ENCODE results near the gene TBCCD1.
A peak's percentile ranks its signal among the peaks of the same experiment; 100 is the strongest.

The TBCCD1 gene

GRCh38 chr3:186512570-186513302 lies 54.4 kb downstream of the TBCCD1 start:
- Histone ChIP-seq H3K27me3 (ENCODE audit: control insufficient read depth in 3 of 3, insufficient read depth in 3 of 3, low read depth in 1 of 3, low read length in 3 of 3) (peaks cover 0 to 18% (median 0%) of the 10 kb centered on the region in 3 experiments), H3K79me1 (ENCODE audit: low read depth, low read length) (no peaks in the 10 kb centered on the region), H2BK120ac (ENCODE audit: low read depth, low read length) (no peak overlapping the region), H2BK15ac (ENCODE audit: low read length) (no peak overlapping the region), H3K4ac (ENCODE audit: low read length) (no peak overlapping the region), H2AK5ac (ENCODE audit: low read depth, low read length) (no peak overlapping the region), H3K18ac (ENCODE audit: low read length) (peak overlapping the region; percentile 87), H3K4me1 (ENCODE audit: control insufficient read depth in 2 of 2, insufficient read depth in 1 of 2, low read depth in 1 of 2, low read length in 2 of 2) (peaks cover 5 to 7% of the 10 kb centered on the region in 2 donors), H4K8ac (ENCODE audit: low read depth, low read length) (no peak overlapping the region), H3K23ac (ENCODE audit: low read depth, low read length, poor library complexity) (no peak overlapping the region), H3K9me3 (replicated peaks in 1 of 2; ENCODE audit: control insufficient read depth in 2 of 2, insufficient read depth in 1 of 2, low read depth in 1 of 2, low read length in 2 of 2) (no peaks in the 10 kb centered on the region), H3K4me2 (ENCODE audit: insufficient read depth, low read length, poor library complexity, severe bottlenecking) (no peak overlapping the region), H2BK5ac (ENCODE audit: low read length) (no peak overlapping the region), H4K91ac (ENCODE audit: low read depth, low read length, poor library complexity) (no peak overlapping the region), H3K9ac (ENCODE audit: low read depth, low read length, poor library complexity) (no peak overlapping the region), H3K4me3 (ENCODE audit: low read length in 2 of 2) (no peak overlapping the region), H3K27ac (replicated peaks; ENCODE audit: low read length) (no peak overlapping the region), H3K14ac (ENCODE audit: low read length) (no peak overlapping the region), H2BK12ac (ENCODE audit: low read length) (no peak overlapping the region), H2AFZ (ENCODE audit: low read length) (peak overlapping the region; percentile 4), H3K36me3 (replicated peaks in 1 of 2; ENCODE audit: control insufficient read depth in 2 of 2, insufficient read depth in 2 of 2, low read length in 2 of 2) (no peaks in the 10 kb centered on the region)
- WGBS, 2 donors (ENCODE audit: extremely low coverage in 2 of 2, insufficient read length in 2 of 2, insufficient replicate concordance in 1 of 2): no CpG with 5 or more reads among the region's 9 CpGs
- DNase-seq (ENCODE audit: low spot score): no peak

- Histone ChIP-seq H3K36me3 (replicated peaks in 1 of 2; ENCODE audit: control insufficient read depth in 2 of 2, insufficient read depth in 2 of 2, low read length in 2 of 2) (no peaks in the 10 kb centered on the region), H3K79me1 (ENCODE audit: low read depth, low read length) (no peaks in the 10 kb centered on the region), H2AFZ (ENCODE audit: low read length) (no peak overlapping the region), H3K27ac (replicated peaks; ENCODE audit: low read length) (no peak overlapping the region), H2BK5ac (ENCODE audit: low read length) (no peak overlapping the region), H3K9ac (ENCODE audit: low read depth, low read length, poor library complexity) (no peak overlapping the region), H3K4ac (ENCODE audit: low read length) (no peak overlapping the region), H2BK15ac (ENCODE audit: low read length) (no peak overlapping the region), H2BK12ac (ENCODE audit: low read length) (no peak overlapping the region), H3K4me3 (ENCODE audit: low read length in 2 of 2) (no peak overlapping the region), H2AK5ac (ENCODE audit: low read depth, low read length) (no peak overlapping the region), H2BK120ac (ENCODE audit: low read depth, low read length) (no peak overlapping the region), H3K14ac (ENCODE audit: low read length) (no peak overlapping the region), H3K9me3 (replicated peaks in 1 of 2; ENCODE audit: control insufficient read depth in 2 of 2, insufficient read depth in 1 of 2, low read depth in 1 of 2, low read length in 2 of 2) (no peaks in the 10 kb centered on the region), H3K4me1 (ENCODE audit: control insufficient read depth in 2 of 2, insufficient read depth in 1 of 2, low read depth in 1 of 2, low read length in 2 of 2) (peaks cover 5 to 7% of the 10 kb centered on the region in 2 donors), H3K18ac (ENCODE audit: low read length) (peak overlapping the region; percentile 20), H3K23ac (ENCODE audit: low read depth, low read length, poor library complexity) (no peak overlapping the region), H4K8ac (ENCODE audit: low read depth, low read length) (no peak overlapping the region), H3K4me2 (ENCODE audit: insufficient read depth, low read length, poor library complexity, severe bottlenecking) (no peak overlapping the region), H3K27me3 (ENCODE audit: control insufficient read depth in 3 of 3, insufficient read depth in 3 of 3, low read depth in 1 of 3, low read length in 3 of 3) (peaks cover 0 to 16% (median 0%) of the 10 kb centered on the region in 3 experiments), H4K91ac (ENCODE audit: low read depth, low read length, poor library complexity) (no peak overlapping the region)
- WGBS, 2 donors (ENCODE audit: extremely low coverage in 2 of 2, insufficient read length in 2 of 2, insufficient replicate concordance in 1 of 2): no CpG with 5 or more reads among the region's 5 CpGs
- no peak for DNase-seq (ENCODE audit: low spot score)
These were observed 55.4 kb downstream of the TBCCD1 start for GRCh38 chr3:186511702-186512101.

GRCh38 chr3:186511245-186511644 lies 55.9 kb downstream of the TBCCD1 start:
- H3K4me2 ChIP-seq (ENCODE audit: insufficient read depth, low read length, poor library complexity, severe bottlenecking): no peak overlapping the region

GRCh38 chr3:186510374-186511079 lies 56.6 kb downstream of the TBCCD1 start:
- Histone ChIP-seq H3K9ac (ENCODE audit: low read depth, low read length, poor library complexity) (no peak overlapping the region), H3K27me3 (ENCODE audit: control insufficient read depth in 3 of 3, insufficient read depth in 3 of 3, low read depth in 1 of 3, low read length in 3 of 3) (peaks cover 0 to 16% (median 0%) of the 10 kb centered on the region in 3 experiments), H3K27ac (replicated peaks; ENCODE audit: low read length) (no peak overlapping the region), H2BK5ac (ENCODE audit: low read length) (no peak overlapping the region), H2AFZ (ENCODE audit: low read length) (no peak overlapping the region), H3K4me3 (ENCODE audit: low read length in 2 of 2) (no peak overlapping the region), H4K91ac (ENCODE audit: low read depth, low read length, poor library complexity) (no peak overlapping the region), H2BK120ac (ENCODE audit: low read depth, low read length) (no peak overlapping the region), H3K14ac (ENCODE audit: low read length) (no peak overlapping the region), H3K4me1 (ENCODE audit: control insufficient read depth in 2 of 2, insufficient read depth in 1 of 2, low read depth in 1 of 2, low read length in 2 of 2) (peaks cover 5 to 7% of the 10 kb centered on the region in 2 donors), H2AK5ac (ENCODE audit: low read depth, low read length) (no peak overlapping the region), H2BK15ac (ENCODE audit: low read length) (no peak overlapping the region), H4K8ac (ENCODE audit: low read depth, low read length) (no peak overlapping the region), H3K79me1 (ENCODE audit: low read depth, low read length) (no peaks in the 10 kb centered on the region), H3K23ac (ENCODE audit: low read depth, low read length, poor library complexity) (no peak overlapping the region), H2BK12ac (ENCODE audit: low read length) (no peak overlapping the region), H3K9me3 (replicated peaks in 1 of 2; ENCODE audit: control insufficient read depth in 2 of 2, insufficient read depth in 1 of 2, low read depth in 1 of 2, low read length in 2 of 2) (no peaks in the 10 kb centered on the region), H3K4me2 (ENCODE audit: insufficient read depth, low read length, poor library complexity, severe bottlenecking) (no peak overlapping the region), H3K18ac (ENCODE audit: low read length) (peak overlapping the region; percentile 53), H3K36me3 (replicated peaks in 1 of 2; ENCODE audit: control insufficient read depth in 2 of 2, insufficient read depth in 2 of 2, low read length in 2 of 2) (no peaks in the 10 kb centered on the region), H3K4ac (ENCODE audit: low read length) (no peak overlapping the region)
- no peak for DNase-seq (ENCODE audit: low spot score)
- no CpG with 5 or more reads among the region's 9 CpGs for WGBS, 2 donors (ENCODE audit: extremely low coverage in 2 of 2, insufficient read length in 2 of 2, insufficient replicate concordance in 1 of 2)

More at GRCh38 chr3:186511245-186511644, 55.9 kb downstream of the TBCCD1 start:
- no peak overlapping the region for H2BK12ac ChIP-seq (ENCODE audit: low read length)
- no peak overlapping the region for H2BK5ac ChIP-seq (ENCODE audit: low read length)
- H3K27ac ChIP-seq (replicated peaks; ENCODE audit: low read length): no peak overlapping the region
- no peak overlapping the region for H2AFZ ChIP-seq (ENCODE audit: low read length)
- H3K9ac ChIP-seq (ENCODE audit: low read depth, low read length, poor library complexity): no peak overlapping the region
- no peaks in the 10 kb centered on the region for H3K79me1 ChIP-seq (ENCODE audit: low read depth, low read length)
- no peaks in the 10 kb centered on the region for H3K9me3 ChIP-seq (replicated peaks in 1 of 2; ENCODE audit: control insufficient read depth in 2 of 2, insufficient read depth in 1 of 2, low read depth in 1 of 2, low read length in 2 of 2)
- peak overlapping the region; percentile 20 for H3K18ac ChIP-seq (ENCODE audit: low read length)
- no peak overlapping the region for H3K4me3 ChIP-seq (ENCODE audit: low read length in 2 of 2)
- H3K4ac ChIP-seq (ENCODE audit: low read length): no peak overlapping the region
- H3K14ac ChIP-seq (ENCODE audit: low read length): no peak overlapping the region
- H4K91ac ChIP-seq (ENCODE audit: low read depth, low read length, poor library complexity): no peak overlapping the region
- no peak overlapping the region for H2BK120ac ChIP-seq (ENCODE audit: low read depth, low read length)
- no peak for DNase-seq (ENCODE audit: low spot score)
- WGBS, 2 donors (ENCODE audit: extremely low coverage in 2 of 2, insufficient read length in 2 of 2, insufficient replicate concordance in 1 of 2): no CpG with 5 or more reads among the region's 4 CpGs
- H3K23ac ChIP-seq (ENCODE audit: low read depth, low read length, poor library complexity): no peak overlapping the region
- no peaks in the 10 kb centered on the region for H3K36me3 ChIP-seq (replicated peaks in 1 of 2; ENCODE audit: control insufficient read depth in 2 of 2, insufficient read depth in 2 of 2, low read length in 2 of 2)
- peaks cover 0 to 16% (median 0%) of the 10 kb centered on the region in 3 experiments for H3K27me3 ChIP-seq (ENCODE audit: control insufficient read depth in 3 of 3, insufficient read depth in 3 of 3, low read depth in 1 of 3, low read length in 3 of 3)
- peaks cover 5 to 7% of the 10 kb centered on the region in 2 donors for H3K4me1 ChIP-seq (ENCODE audit: control insufficient read depth in 2 of 2, insufficient read depth in 1 of 2, low read depth in 1 of 2, low read length in 2 of 2)
- H2BK15ac ChIP-seq (ENCODE audit: low read length): no peak overlapping the region
- H2AK5ac ChIP-seq (ENCODE audit: low read depth, low read length): no peak overlapping the region
- no peak overlapping the region for H4K8ac ChIP-seq (ENCODE audit: low read depth, low read length)

Data from neuronal stem cell (in vitro differentiated cells).